ENCODE results near the gene CPA5.

Gene CPA5

DNA sequence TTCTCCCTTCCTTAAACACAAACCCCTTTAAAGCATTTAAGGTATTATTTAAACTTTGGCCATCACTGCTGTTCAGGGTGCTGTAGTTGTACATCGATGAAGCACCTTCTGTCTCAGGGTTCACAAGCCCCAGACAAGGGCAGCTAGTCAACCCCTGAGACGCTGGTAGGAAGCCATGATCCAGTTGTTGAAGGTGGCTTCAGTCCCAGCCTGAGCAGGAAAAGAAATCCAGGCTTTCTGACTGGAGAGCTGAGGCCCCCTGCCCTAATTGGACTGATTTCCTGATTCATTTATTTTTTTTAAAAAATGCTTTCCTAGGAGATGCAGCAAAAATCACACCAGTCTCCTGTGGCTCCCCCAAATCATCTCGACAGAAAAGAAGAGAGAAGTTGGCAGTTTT, 51.5 kb downstream of the CPA5 start:
- H3K36me3 ChIP-seq (ENCODE audit: insufficient read depth, low read depth, low read length), result no peaks in the 10 kb centered on the region
- no peak overlapping the region for H3K27ac ChIP-seq (ENCODE audit: low read length)
- H3K9ac ChIP-seq (ENCODE audit: low read depth, low read length), result no peak overlapping the region
- H3K9me3 ChIP-seq (ENCODE audit: insufficient read depth, low read depth, low read length), result no peaks in the 10 kb centered on the region
- H3K27me3 ChIP-seq (ENCODE audit: insufficient read depth, low read length), result no peaks in the 10 kb centered on the region
- no peak overlapping the region for H3K4me3 ChIP-seq (ENCODE audit: low read length)
- H3K4me1 ChIP-seq (ENCODE audit: insufficient read depth, low read length), result peaks cover 11% of the 10 kb centered on the region; the same call in 1 of the 2 replicates

DNA sequence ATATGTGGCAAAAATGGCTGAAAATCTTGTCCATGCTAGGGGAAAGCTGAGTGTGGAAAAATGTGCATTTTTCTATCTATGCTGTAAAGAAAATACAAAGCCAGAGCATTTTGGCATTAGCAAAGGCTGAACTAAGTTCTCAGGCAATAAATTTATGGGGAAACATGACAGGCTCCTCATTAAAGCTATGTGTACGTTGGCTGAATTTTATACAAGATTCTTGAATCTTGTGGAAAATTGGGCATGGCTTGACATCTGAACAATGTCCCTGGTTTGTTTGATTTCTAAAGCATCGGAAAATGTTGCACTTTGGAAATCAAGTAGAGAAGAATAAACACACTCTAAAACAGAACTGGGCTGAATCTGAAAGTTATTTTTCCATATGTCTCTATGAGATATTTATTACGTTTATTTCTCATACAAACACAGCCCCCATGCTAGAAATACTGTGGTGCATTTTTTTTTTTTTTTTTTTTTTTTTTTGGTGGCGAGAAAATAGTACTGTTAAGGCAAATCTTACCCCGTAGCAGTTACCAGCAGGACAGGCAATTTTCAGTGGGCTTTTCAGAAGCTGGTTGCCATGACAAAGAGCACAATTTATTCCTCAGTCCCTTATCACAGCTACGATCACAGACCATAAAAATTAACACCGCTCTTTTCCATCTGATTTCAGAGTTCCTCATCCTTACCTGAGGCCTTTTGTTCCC, 52.6 kb downstream of the CPA5 start:
- H3K9ac ChIP-seq (ENCODE audit: low read depth, low read length), result no peak overlapping the region
- H3K36me3 ChIP-seq (ENCODE audit: insufficient read depth, low read depth, low read length), result no peaks in the 10 kb centered on the region
- no peak overlapping the region for H3K27ac ChIP-seq (ENCODE audit: low read length)
- no peak overlapping the region for H3K4me3 ChIP-seq (ENCODE audit: low read length)
- peaks cover 11% of the 10 kb centered on the region; the same call in 1 of the 2 replicates for H3K4me1 ChIP-seq (ENCODE audit: insufficient read depth, low read length)
- no peaks in the 10 kb centered on the region for H3K27me3 ChIP-seq (ENCODE audit: insufficient read depth, low read length)
- no peaks in the 10 kb centered on the region for H3K9me3 ChIP-seq (ENCODE audit: insufficient read depth, low read depth, low read length)

DNA sequence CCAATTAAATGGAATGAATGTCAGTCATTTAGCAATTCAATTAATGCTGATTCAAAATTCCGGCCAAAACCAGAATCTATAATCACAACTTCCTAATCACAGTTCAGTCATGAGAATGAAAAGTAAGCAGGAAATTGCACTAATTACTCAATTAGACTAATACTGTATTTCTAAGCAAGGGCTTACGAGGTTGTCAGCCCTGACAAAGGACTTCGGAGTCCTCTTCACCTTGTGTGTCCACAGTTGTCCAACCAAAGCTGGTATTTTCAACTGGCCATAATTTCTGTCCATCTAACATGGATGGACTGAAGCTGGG, 53.1 kb downstream of the CPA5 start:
- Histone ChIP-seq H3K4me1 (ENCODE audit: insufficient read depth, low read length) (peaks cover 11% of the 10 kb centered on the region; the same call in 1 of the 2 replicates), H3K9me3 (ENCODE audit: insufficient read depth, low read depth, low read length) (no peaks in the 10 kb centered on the region), H3K27ac (ENCODE audit: low read length) (no peak overlapping the region), H3K36me3 (ENCODE audit: insufficient read depth, low read depth, low read length) (no peaks in the 10 kb centered on the region), H3K27me3 (ENCODE audit: insufficient read depth, low read length) (no peaks in the 10 kb centered on the region), H3K9ac (ENCODE audit: low read depth, low read length) (no peak overlapping the region), H3K4me3 (ENCODE audit: low read length) (no peak overlapping the region)

DNA sequence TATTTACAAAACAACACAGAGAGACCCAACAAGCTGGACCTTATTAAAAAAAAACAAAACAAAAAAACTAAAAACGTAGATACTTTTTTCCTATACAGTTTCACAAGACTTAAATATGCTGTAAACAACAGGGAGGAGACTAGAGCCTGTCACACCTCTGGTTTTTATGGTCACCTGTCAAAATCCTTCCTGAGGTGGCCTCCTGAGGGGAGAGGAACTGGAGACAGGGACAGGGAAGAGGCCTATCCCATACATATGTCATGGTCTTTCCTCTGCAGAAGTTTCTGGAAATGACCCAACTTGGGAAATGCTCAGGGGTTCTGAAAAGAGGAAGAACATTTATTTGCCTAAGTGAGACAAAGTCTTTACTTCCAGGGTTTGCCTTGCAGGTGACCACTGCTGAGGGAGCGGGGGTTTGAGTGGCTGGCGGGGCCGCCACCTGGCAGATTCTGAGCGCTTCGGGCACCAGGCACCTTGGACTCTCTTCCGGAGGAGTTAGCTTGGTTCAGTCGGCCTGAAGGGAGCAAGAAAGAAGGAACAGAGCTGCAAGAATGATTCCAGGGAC, 54.0 kb downstream of the CPA5 start:
- Histone ChIP-seq H3K27me3 (ENCODE audit: insufficient read depth, low read length) (no peaks in the 10 kb centered on the region), H3K9ac (ENCODE audit: low read depth, low read length) (no peak overlapping the region), H3K4me3 (ENCODE audit: low read length) (no peak overlapping the region), H3K9me3 (ENCODE audit: insufficient read depth, low read depth, low read length) (no peaks in the 10 kb centered on the region), H3K36me3 (ENCODE audit: insufficient read depth, low read depth, low read length) (no peaks in the 10 kb centered on the region), H3K27ac (ENCODE audit: low read length) (no peak overlapping the region), H3K4me1 (ENCODE audit: insufficient read depth, low read length) (peaks cover 11% of the 10 kb centered on the region; the same call in 1 of the 2 replicates)

DNA sequence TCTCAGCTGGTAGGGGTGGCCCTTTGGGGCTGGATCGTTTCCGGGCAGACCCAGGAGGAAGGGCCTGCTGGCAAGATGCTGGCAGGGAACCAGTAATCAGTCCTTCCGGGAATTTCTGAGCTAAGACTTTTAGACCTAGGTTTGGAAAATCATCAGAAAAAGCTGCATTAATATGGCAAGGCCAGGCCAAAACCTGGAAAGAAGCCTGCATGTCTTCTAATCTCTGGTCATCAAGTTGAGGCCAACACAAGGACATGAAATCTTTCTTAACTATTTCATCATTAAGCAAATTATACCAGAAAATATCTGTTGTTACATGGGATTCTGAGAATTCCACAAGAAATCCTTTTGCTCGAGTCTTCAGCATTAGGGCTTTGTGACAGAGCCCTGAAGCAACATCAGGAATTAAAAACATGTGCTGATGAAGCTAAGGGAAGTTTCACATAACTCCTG, 55.5 kb downstream of the CPA5 start:
- Histone ChIP-seq H3K27me3 (ENCODE audit: insufficient read depth, low read length) (no peaks in the 10 kb centered on the region), H3K27ac (ENCODE audit: low read length) (no peak overlapping the region), H3K4me3 (ENCODE audit: low read length) (no peak overlapping the region), H3K9ac (ENCODE audit: low read depth, low read length) (no peak overlapping the region), H3K4me1 (ENCODE audit: insufficient read depth, low read length) (peaks cover 7% of the 10 kb centered on the region; the same call in 1 of the 2 replicates), H3K9me3 (ENCODE audit: insufficient read depth, low read depth, low read length) (no peaks in the 10 kb centered on the region), H3K36me3 (ENCODE audit: insufficient read depth, low read depth, low read length) (no peaks in the 10 kb centered on the region)

DNA sequence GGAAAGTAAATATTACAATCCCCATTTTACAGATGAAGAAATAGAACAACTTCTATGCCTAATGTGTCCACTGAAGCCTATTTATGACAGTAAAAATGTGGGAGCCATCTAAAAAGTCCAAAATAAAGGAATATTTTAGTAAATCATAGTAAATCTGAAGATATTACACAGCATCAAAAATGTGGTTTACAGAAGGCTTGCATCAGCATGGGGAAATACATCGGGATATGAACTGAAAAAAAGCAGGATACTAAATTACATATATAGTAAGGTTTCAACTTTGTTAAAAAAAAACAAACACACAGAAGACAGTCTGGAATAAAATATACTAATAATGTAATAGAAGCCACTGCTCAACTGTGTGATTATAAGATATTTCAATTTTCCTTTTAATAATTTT, 56.5 kb downstream of the CPA5 start:
- no peaks in the 10 kb centered on the region for H3K36me3 ChIP-seq (ENCODE audit: insufficient read depth, low read depth, low read length)
- H3K4me1 ChIP-seq (ENCODE audit: insufficient read depth, low read length), result peaks cover 7% of the 10 kb centered on the region; the same call in 1 of the 2 replicates
- no peaks in the 10 kb centered on the region for H3K9me3 ChIP-seq (ENCODE audit: insufficient read depth, low read depth, low read length)
- no peaks in the 10 kb centered on the region for H3K27me3 ChIP-seq (ENCODE audit: insufficient read depth, low read length)
- H3K27ac ChIP-seq (ENCODE audit: low read length), result no peak overlapping the region
- no peak overlapping the region for H3K4me3 ChIP-seq (ENCODE audit: low read length)
- no peak overlapping the region for H3K9ac ChIP-seq (ENCODE audit: low read depth, low read length)

DNA sequence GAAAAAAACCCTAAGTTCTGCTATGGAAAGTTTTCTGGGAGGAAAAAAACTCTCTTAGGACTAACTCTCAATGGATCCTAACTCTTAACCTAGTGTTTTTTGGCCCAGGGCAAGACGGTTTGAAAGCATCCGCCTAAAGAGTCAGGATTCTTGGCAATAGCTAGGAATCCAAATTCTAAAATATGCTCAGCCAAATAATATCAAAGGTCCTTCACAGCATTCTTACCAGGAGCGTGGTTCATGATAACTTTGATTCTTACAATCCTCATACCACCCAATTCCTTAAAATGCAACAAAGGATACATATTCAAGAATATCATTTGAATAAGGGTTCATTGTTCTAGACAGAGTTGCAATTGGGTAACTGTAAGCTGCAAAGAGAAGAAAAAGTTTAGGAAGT, 57.0 kb downstream of the CPA5 start:
- Histone ChIP-seq H3K9ac (ENCODE audit: low read depth, low read length) (no peak overlapping the region), H3K36me3 (ENCODE audit: insufficient read depth, low read depth, low read length) (no peaks in the 10 kb centered on the region), H3K27ac (ENCODE audit: low read length) (no peak overlapping the region), H3K4me1 (ENCODE audit: insufficient read depth, low read length) (peaks cover 7% of the 10 kb centered on the region; the same call in 1 of the 2 replicates), H3K9me3 (ENCODE audit: insufficient read depth, low read depth, low read length) (no peaks in the 10 kb centered on the region), H3K4me3 (ENCODE audit: low read length) (no peak overlapping the region), H3K27me3 (ENCODE audit: insufficient read depth, low read length) (no peaks in the 10 kb centered on the region)

DNA sequence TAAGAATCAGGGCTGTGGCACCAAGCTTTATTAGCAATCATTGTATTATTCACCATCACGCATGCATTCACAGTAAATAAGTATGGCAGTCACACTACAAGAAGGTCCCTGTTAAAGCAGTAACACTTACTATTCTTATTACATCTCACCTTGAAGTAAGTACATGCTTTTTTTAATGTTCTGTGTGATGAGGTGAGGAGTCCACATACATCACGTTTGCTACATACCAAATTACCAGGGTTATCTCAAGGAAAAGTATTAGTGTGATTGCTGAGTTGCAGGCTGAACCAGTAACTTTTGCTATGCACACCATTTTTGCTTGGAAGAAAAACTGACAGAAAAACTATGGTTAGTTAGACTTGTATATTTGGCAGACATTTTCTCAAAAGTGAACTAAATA, 60.4 kb downstream of the CPA5 start:
- Histone ChIP-seq H3K27ac (ENCODE audit: low read length) (no peak overlapping the region), H3K9me3 (ENCODE audit: insufficient read depth, low read depth, low read length) (no peaks in the 10 kb centered on the region), H3K4me3 (ENCODE audit: low read length) (no peak overlapping the region), H3K27me3 (ENCODE audit: insufficient read depth, low read length) (no peaks in the 10 kb centered on the region), H3K9ac (ENCODE audit: low read depth, low read length) (no peak overlapping the region), H3K36me3 (ENCODE audit: insufficient read depth, low read depth, low read length) (no peaks in the 10 kb centered on the region), H3K4me1 (ENCODE audit: insufficient read depth, low read length) (no peaks in the 10 kb centered on the region)

DNA sequence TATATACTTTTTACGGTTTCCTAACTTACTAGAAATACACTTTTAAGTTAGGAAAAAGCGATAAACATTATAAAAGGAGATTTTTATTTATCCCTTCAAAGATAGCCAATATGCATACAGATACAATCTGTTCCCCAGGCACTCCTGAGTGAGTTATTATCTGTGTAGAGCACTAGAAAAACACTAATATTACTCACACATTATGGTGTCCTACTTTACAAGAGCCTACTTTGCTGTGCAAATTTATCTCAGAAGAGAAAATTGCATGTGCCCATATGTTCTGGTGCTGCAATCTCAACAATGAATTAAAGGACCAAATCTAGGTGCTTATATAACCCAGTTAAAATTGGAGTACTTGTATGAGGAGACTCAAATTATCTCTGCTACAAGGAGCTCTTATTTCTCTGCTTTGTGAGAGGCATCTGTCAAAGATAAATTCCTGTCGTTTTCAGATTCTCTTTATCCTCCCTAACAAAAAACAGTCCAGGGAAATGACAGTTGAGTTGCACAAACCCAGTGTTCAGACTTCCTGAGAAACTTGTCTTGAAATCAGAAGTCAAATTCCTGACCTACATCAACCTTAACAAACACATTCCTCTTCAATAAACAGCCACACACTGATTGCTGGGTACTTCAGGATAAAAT, 64.6 kb downstream of the CPA5 start:
- Histone ChIP-seq H3K27ac (ENCODE audit: low read length) (no peak overlapping the region), H3K9ac (ENCODE audit: low read depth, low read length) (no peak overlapping the region), H3K9me3 (ENCODE audit: insufficient read depth, low read depth, low read length) (no peaks in the 10 kb centered on the region), H3K36me3 (ENCODE audit: insufficient read depth, low read depth, low read length) (no peaks in the 10 kb centered on the region), H3K27me3 (ENCODE audit: insufficient read depth, low read length) (no peaks in the 10 kb centered on the region), H3K4me3 (ENCODE audit: low read length) (no peak overlapping the region), H3K4me1 (ENCODE audit: insufficient read depth, low read length) (no peaks in the 10 kb centered on the region)

DNA sequence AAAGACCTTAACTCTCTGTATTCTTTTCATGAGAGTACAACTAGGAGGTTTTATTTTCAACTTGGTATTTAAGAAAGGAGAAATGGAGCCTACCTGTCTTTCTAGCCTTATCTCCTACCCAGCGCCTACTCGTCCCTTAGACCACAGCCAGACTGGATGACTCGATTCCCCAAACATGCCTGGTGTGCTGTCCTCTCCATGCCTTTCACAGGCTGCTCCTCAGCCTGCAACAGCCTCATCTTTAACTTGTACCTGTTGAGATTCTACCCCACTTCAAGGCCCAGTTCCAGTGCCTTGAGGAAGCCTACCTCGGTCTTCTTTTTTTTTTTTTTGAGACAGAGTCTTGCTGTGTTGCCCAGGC, 65.1 kb downstream of the CPA5 start:
- Histone ChIP-seq H3K9me3 (ENCODE audit: insufficient read depth, low read depth, low read length) (no peaks in the 10 kb centered on the region), H3K4me1 (ENCODE audit: insufficient read depth, low read length) (no peaks in the 10 kb centered on the region), H3K27me3 (ENCODE audit: insufficient read depth, low read length) (no peaks in the 10 kb centered on the region), H3K27ac (ENCODE audit: low read length) (no peak overlapping the region), H3K36me3 (ENCODE audit: insufficient read depth, low read depth, low read length) (no peaks in the 10 kb centered on the region), H3K9ac (ENCODE audit: low read depth, low read length) (no peak overlapping the region), H3K4me3 (ENCODE audit: low read length) (no peak overlapping the region)

DNA sequence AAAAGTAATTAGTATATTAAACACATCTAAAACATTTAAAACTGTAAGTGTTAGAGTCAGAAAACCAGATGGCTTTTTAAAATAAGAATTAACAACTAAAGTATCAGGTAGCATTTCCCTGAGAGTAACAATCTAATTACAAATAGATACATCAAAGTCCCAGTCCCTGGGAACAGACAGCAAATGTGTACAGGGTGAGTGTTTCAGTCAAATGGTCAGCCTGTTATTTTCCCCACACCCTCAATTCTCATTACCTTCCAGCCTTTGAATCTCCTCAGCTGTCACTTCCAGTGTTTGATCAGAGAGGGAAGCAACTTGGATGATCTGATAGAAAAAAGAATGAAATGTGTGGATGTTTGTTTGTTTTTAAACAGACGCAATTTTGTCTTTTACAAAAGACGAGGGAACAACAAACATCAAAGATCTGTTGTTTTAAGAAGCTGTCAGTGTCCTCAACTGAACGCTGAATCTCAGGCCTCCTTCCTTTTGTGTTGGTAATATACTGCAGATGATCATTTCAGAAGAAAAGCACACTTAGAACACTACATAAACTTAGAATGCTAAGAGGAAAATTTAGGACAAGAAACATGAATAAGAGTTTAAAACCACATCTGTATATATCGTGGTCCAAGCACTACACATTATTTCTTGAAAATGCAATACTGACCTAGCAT, 66.4 kb downstream of the CPA5 start:
- H3K27ac ChIP-seq (ENCODE audit: low read length), result no peak overlapping the region
- no peak overlapping the region for H3K9ac ChIP-seq (ENCODE audit: low read depth, low read length)
- H3K27me3 ChIP-seq (ENCODE audit: insufficient read depth, low read length), result no peaks in the 10 kb centered on the region
- no peaks in the 10 kb centered on the region for H3K4me1 ChIP-seq (ENCODE audit: insufficient read depth, low read length)
- H3K9me3 ChIP-seq (ENCODE audit: insufficient read depth, low read depth, low read length), result no peaks in the 10 kb centered on the region
- no peaks in the 10 kb centered on the region for H3K36me3 ChIP-seq (ENCODE audit: insufficient read depth, low read depth, low read length)
- no peak overlapping the region for H3K4me3 ChIP-seq (ENCODE audit: low read length)

DNA sequence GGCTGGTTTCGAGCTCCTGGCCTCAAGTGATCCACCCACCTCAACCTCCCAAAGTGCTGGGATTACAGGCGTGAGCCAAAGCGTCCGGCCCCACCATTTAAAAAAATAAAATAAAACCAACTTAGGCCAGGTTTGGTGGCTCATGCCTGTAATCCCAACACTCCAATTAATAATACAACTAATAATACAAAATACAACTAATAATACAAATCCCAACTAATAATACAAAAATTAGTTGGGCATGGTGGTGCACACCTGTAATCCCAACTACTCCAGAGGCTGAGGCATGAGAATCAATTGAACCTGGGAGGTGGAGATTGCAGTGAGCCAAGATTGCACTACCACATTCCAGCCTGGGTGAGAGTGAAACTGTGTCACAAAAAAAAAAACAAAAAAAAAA, 68.6 kb downstream of the CPA5 start:
- no peak overlapping the region for H3K9ac ChIP-seq (ENCODE audit: low read depth, low read length)
- no peak overlapping the region for H3K27ac ChIP-seq (ENCODE audit: low read length)
- peaks cover under 1% of the 10 kb centered on the region; the same call in 1 of the 2 replicates for H3K4me1 ChIP-seq (ENCODE audit: insufficient read depth, low read length)
- H3K4me3 ChIP-seq (ENCODE audit: low read length), result no peak overlapping the region
- no peaks in the 10 kb centered on the region for H3K36me3 ChIP-seq (ENCODE audit: insufficient read depth, low read depth, low read length)
- H3K27me3 ChIP-seq (ENCODE audit: insufficient read depth, low read length), result no peaks in the 10 kb centered on the region
- H3K9me3 ChIP-seq (ENCODE audit: insufficient read depth, low read depth, low read length), result no peaks in the 10 kb centered on the region
